NCI-H2227 treated with DMSO at 0.1 percent for 48 hours (cell line): Measurements from ENCODE around the gene TMTC1.
"Not testable (repeated sequence)": the region's sequence is repeated elsewhere in the genome, so short reads cannot be mapped to it uniquely, and the experiment has no call there.

Source experiments
- DNase-seq: peaks from one replicate; lab custom pipeline; 2025; lab: John Stamatoyannopoulos, UW

TMTC1 gene

DNA sequence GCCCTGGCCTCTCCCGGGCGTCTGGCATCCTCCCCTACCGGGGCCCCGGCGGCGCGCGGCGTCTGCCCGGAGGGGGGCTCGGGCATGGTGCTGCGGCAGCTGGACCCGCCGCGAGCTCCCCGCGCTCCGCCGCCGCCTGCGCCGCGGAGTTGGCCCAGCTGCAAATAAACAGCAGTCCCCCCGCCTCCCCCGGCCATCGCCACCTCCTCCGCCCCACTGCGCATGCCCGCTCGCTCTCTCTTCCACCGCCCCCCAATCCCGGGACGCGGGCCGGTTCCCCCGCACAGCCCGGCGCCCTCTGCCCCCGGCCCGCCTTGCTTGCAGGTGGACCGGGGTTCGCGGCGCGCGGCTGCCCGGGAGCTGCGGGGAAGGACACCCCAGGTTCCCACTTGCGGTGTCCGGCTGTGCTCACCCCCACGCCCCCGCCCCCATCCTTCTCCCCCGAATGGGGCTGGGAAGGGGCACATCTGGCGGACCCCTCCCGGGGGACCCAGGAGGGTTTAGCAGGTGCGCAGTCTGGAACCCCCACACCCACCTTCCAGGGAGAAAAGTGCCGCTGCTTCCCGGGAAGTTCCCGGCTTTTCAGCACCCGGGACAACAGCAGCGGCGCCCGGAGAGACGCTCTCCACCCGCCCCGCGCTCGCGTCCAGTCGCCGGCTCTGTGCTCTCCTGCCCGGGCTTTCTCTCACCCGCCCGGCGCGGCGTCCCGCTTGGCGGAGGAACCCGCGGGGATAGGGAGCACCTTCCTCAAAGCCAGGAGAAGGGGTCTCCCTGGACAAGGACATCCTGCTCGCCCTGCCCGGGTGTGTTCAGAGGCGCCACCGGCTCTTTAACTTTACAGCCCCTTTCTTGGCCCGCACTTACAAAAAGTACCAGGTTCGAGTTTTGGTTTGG, at the start of gene TMTC1:
Gene TMTC1, minus strand, starts transcription at position 170 of the 894 bp plus-strand sequence. CDS start 191 bp downstream, outside the sequence.
- DNase-seq, result peak; percentile 1

DNA sequence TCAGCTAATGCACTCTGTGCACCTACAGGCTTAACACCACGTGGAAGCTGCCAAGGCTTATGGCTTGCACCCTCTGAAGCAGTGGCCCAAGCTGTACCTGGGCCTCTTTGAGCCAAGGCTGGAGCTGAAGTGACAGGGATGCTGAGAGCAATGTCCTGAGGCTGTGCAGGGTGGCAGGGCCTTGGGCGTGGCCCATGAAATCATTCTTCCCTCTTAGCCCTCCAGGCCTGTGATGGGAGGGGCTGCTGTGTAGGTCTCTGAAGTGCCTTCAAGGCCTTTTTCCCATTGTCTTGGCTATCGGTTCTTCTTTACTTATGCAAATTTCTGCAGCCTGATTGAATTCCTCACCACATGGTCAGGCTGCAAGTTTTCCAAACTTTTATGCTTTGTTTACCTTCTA, 47.4 kb upstream of the TMTC1 start:
- DNase-seq, result no peak

DNA sequence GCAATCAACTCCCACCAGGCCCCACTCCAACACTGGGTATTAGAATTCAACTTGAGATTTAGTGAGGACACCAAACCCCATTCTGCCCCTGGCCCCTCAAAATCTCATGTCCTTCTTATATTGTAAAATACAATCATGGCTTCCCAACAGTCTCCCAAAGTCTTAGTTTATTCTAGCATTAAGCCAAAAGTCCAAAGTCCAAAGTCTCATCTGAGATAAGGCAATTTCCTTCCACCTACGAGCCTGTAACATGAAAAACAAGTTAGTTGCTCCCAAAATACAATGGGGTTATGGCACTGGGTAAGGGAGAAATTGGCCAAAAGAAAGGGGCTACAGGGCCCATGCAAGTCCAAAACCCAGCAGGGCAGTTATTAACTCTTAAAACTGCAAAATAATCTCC, 46.6 kb upstream of the TMTC1 start:
- DNase-seq, result no peak

- no peak for DNase-seq
These were observed 35.3 kb upstream of the TMTC1 start for GRCh38 chr12:29818916-29819623.

DNA sequence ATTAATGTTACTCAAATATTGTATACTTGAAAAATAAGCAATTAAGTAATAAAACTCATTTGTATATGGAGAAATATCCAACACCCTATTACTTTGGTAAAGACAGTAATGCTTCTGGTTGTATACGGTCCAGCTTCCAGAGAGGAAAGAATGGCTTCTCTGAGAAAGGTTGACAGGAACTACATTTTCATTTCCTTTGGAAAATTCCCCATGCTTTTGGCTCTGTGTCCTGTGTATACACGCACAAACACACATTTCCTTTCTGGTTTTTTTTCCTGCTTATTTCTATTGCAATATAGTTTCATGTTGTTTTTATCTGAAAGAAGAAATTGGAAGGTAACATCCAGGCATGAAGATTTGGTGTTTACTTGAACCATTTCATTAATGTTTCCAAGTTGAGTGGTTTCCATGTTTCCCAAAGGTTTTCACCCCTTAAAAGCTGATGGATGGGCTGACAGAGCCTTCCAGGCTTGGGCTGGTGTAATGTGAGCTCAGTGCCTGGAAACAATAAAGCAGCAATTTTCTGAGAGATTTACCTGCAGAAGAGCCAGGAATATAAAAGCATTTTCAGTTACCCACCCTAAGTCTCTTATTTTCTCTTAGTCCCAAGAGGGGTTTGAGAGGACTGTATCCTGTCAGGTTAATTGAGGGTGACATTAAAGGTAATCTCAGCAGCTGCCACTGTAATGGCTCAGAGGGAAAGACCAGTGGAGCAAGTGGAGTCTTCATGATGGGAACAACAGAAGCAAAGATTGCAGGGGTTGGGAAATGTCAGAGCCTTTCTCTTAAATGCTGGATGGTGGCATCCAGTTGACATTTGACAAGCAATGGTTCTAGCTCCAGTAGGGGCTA, 33.4 kb upstream of the TMTC1 start:
- DNase-seq, result no peak

DNA sequence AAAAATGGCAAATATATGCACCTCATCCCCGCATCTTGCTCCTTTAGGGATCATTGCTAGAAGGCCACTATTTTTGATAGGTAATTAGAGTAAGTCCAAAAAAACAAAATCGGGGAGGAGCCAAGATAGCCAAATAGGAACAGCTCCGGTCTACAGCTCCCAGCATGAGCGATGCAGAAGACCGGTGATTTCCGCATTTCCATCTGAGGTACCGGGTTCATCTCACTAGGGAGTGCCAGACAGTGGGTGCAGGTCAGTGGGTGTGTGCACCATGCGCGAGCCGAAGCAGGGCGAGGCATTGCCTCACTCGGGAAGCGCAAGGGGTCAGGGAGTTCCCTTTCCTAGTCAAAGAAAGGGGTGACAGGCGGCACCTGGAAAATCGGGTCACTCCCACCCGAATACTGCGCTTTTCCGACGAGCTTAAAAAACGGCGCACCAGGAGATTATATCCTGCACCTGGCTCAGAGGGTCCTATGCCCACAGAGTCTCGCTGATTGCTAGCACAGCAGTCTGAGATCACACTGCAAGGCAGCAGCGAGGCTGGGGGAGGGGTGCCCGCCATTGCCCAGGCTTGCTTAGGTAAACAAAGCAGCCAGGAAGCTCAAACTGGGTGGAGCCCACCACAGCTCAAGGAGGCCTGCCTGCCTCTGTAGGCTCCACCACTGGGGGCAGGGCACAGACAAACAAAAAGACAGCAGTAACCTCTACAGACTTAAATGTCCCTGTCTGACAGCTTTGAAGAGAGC, 26.0 kb upstream of the TMTC1 start:
- not testable (repeated sequence) for DNase-seq

DNA sequence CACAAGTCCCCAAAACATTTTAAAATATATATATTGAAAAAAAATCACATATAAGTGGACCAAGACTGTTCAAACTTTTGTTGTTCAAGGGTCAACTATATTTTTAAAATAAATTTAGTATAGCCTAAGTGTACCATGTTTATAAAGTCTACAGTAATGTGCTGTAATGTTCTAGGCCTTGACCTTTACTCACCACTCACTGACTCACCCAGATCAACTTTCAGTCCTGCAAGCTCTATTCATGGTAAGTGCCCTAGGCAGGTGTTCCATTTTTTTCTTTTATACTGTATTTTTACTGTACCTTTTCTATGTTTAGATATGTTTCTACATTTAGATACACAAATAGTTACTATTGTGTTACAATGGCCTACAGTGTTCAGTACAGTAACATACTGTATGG, 23.4 kb upstream of the TMTC1 start:
- DNase-seq, result no peak

GRCh38 chr12:29804019-29804418, 20.3 kb upstream of the TMTC1 start:
- no peak for DNase-seq

DNA sequence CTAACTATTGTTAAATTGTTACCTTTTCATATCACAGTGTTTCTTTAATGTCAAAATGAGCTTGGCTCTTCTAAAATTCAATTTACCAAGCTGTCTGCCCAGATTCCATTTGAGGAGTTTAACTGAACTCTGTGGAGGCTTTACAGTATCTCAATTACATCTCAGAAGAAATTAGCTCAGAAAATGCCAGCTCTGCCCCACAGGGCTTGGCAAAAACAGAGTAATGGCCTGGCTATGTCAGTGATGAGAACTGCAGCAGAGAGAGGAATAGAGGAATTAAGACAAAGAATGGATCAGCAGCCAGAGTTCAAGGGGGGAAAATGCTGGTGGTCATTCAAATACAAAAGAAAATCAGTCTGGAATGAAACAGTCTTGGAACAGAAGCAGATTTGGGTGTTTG, 15.8 kb upstream of the TMTC1 start:
- DNase-seq, result no peak

GRCh38 chr12:29797565-29798355, 14.0 kb upstream of the TMTC1 start:
- no peak for DNase-seq

DNA sequence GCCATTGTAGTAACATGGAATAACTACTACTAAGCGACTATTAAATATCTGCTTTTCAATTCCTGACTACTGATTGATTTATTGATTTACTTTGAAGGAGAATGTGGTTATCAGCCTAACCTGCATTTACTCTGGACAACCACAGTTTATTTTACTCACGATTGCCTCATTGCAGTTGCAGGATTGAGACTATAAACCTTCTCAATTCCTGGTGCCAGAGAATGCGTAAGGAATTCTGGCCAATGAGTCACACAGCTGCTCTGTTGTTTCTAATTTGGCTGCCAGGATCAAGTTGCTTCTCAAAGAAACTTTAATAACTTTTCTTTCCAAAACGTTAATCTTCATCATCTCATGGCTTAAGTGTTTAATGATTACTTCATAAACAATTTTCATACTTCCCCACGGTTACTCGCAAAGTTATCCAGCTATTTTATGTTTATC, 13.1 kb upstream of the TMTC1 start:
- no peak for DNase-seq

- no peak for DNase-seq
These were observed 12.0 kb upstream of the TMTC1 start for GRCh38 chr12:29795715-29796114.

- no peak for DNase-seq
These were observed 11.1 kb upstream of the TMTC1 start for GRCh38 chr12:29794862-29795261.

GRCh38 chr12:29792853-29793252, 9.1 kb upstream of the TMTC1 start:
- no peak for DNase-seq

DNA sequence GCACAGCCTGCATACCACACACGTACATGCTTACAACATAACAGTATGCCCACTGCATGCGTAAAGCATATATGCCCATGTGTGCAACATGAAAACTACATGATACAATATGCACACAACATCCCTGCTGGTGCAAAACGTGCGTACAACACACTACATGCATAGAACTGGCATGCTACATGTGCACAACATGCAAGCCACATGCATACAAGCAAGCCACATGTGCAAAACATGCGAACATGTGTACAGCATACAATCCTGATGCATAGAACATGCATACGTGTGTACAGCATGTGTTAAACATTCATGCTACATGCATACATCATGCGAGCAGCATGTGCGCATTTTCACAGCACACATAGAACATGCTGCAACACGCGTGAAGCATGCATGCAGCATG, 8.4 kb upstream of the TMTC1 start:
- DNase-seq, result no peak

- no peak for DNase-seq
These were observed 620 bp downstream of the TMTC1 start for GRCh38 chr12:29782871-29783772.

DNA sequence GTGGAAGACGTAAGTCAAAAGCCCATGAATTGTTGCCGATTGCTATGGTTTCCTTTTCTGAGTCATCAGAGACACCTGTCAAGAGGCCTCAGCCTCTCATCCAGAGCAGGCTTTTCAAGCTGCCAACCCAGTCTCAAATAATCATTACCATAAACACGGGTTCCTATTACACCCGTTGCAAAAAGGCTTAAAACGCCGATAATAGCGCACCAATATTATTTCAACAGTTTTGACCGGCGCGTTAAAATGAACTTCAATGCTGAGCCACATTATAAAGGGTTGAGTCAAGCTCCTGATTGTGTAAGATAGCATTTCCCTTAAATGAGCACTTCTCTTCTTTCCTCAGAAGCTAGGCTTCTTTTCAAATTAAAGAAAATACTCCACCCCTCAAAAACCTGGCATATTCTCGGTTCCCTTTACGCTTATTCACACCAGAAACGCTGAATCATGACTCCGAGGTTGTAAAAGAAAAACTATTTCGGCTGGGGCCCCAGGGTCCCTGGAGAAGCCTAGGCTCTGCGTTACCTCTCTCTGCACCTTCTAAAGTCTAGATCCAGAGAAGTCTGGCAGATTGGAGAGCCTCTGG, 1.4 kb downstream of the TMTC1 start:
- no peak for DNase-seq

DNA sequence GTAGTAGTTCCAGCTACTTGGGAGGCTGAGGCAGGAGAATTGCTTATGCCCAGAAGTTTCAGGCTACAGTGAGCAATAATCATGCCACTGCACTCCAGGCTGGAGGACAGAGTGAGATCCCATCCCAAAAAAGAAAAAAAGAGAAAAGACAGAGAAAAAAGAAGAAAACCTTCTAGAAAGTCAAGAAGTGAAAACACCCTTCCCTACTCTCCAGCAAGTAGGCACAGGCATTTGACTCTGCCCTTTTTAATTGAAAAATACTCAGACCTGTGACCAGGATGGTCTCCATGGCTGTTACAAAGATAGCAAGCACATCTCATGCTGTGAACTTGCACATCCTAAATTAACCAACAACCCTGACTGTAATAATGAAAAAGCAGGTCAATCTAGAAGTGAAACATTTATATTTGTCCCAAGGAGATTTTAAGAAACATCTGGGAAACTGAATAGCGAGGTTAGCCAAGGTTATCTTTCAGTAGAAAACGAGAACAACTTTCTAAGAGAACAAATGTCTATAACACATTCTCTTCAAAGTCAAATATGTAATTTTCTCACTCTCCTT, 2.0 kb downstream of the TMTC1 start:
- no peak for DNase-seq

DNA sequence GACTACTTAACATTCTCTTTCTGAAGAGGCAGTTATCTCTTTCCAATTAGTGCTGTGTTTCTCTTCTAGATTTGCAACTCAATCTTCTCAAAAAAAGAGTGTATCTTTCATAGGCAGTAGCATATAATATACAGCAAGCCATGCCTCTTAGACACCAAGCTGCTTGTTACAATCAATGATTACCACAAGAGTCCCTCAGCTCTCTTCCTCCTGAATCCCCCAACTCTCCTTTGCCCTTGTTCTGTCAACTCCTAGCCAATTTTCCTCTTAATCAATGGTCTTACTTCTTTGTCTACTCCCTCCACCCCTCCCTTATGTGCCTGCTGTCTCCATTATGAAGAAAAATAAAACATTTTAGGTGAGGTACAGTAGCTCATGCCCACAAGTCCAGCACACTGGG, 2.6 kb downstream of the TMTC1 start:
- no peak for DNase-seq
